GM12878 (cell line): ENCODE results near the gene INSIG2. TPM values are rescaled to one million over a fixed set of nuclear protein-coding genes. Genes with fewer than 3 reads are reported as not detected.

ENCODE experiments used
- ATAC-seq: fragments of 200-7000 bp; cut with Tn5 transposase; 3 replicates; pipeline ENCODE4 v1.9.1; 2020; ENCODE audit warnings: mild to moderate bottlenecking, moderate library complexity
- BruUV-seq: library from RNA; stranded (reverse); fragments of 400-500 nt; replicated peaks from 2 replicates; lab custom pipeline; 2021; lab: Mats Ljungman, UMichigan
- CTCF ChIA-PET: fragments of 300-600 bp; sonication (Branson Sonifier 250); formaldehyde crosslinking; extraction: SDS; loops from one replicate; lab custom pipeline; 2021; ENCODE audit warnings: inconsistent platforms; lab: Yijun Ruan, JAX
- POLR2A ChIA-PET: fragments of 350-600 bp; formaldehyde crosslinking; extraction: SDS; loops from one replicate; lab custom pipeline; 2021; ENCODE audit warnings: inconsistent platforms; lab: Charles Lee
- RAD21 ChIA-PET: fragments of 300-600 bp; sonication (Branson Sonifier 250); formaldehyde crosslinking; loops from one replicate; lab custom pipeline; 2023; ENCODE audit warnings: antibody characterized with exemption; ENCODE audit not compliant: unreplicated experiment; lab: Charles Lee
- SMC1A ChIA-PET: fragments of 300-600 bp; sonication (Branson Sonifier 250); formaldehyde crosslinking; loops from one replicate; lab custom pipeline; 2023; ENCODE audit not compliant: unreplicated experiment, uncharacterized antibody; lab: Charles Lee
- DNase-seq: peaks from one replicate; pipeline ENCODE4 v3.0.0-alpha.2; 2011; ENCODE audit warnings: low read depth, low spot score
- FAIRE-seq: peaks from 3 replicates; lab custom pipeline; 2011; peaks lifted over from hg19 to GRCh38; lab: Jason Lieb, UNC
- H2AFZ ChIP-seq: 2 replicates; pipeline ENCODE4 v1.6.0; 2011; ENCODE audit warnings: low read depth, low read length, control low read depth; ENCODE audit not compliant: control insufficient read depth
- H3K27ac ChIP-seq: 2 replicates; pipeline ENCODE4 v1.5.1; 2011; ENCODE audit warnings: control low read depth; ENCODE audit not compliant: control insufficient read depth, insufficient read depth
- H3K27me3 ChIP-seq, 2 experiments: replicated peaks in 1 of 2; 2 replicates each; pipeline versions ENCODE4 v1.6.0 to v1.6.1; 2011; ENCODE audit warnings: low read length in 1 of 2; ENCODE audit not compliant: control insufficient read depth in 2 of 2, insufficient read depth in 2 of 2
- H3K36me3 ChIP-seq, 2 experiments: 2 replicates each; pipeline ENCODE4 v1.5.1; 2011; ENCODE audit warnings: low read length in 1 of 2; ENCODE audit not compliant: control insufficient read depth in 2 of 2, insufficient read depth in 2 of 2
- H3K4me1 ChIP-seq: 2 replicates; pipeline ENCODE4 v1.6.1; 2011; ENCODE audit warnings: mild to moderate bottlenecking, low read length, moderate library complexity, mixed read lengths; ENCODE audit not compliant: control insufficient read depth, insufficient read depth
- H3K4me2 ChIP-seq: 2 replicates; pipeline ENCODE4 v1.6.0; 2011; ENCODE audit warnings: control low read depth; ENCODE audit not compliant: control insufficient read depth, insufficient read depth
- H3K4me3 ChIP-seq: fragments of 200-600 bp; sonication (generic); 2 replicates; pipeline ENCODE4 v1.5.1; 2016
- H3K79me2 ChIP-seq: 2 replicates; pipeline ENCODE4 v1.6.0; 2011; ENCODE audit warnings: low read length; ENCODE audit not compliant: control insufficient read depth, insufficient read depth
- H3K9ac ChIP-seq: 2 replicates; pipeline ENCODE4 v1.8.0; 2011; ENCODE audit warnings: low read length, control low read depth, mixed read lengths; ENCODE audit not compliant: control insufficient read depth, insufficient read depth
- H3K9me3 ChIP-seq: replicated peaks from 3 replicates; pipeline ENCODE4 v1.5.1; 2011; ENCODE audit warnings: mild to moderate bottlenecking, low read length; ENCODE audit not compliant: control insufficient read depth, insufficient read depth
- H4K20me1 ChIP-seq: 2 replicates; pipeline ENCODE4 v1.6.0; 2011; ENCODE audit not compliant: control insufficient read depth, insufficient read depth
- NR2C1 ChIP-seq: fragments of 450-650 bp; IDR thresholded peaks from 2 replicates; pipeline ENCODE4 v1.6.1; 2017; ENCODE audit warnings: antibody characterized with exemption, mild to moderate bottlenecking, moderate library complexity
- SPI1 ChIP-seq: IDR thresholded peaks from 2 replicates; pipeline ENCODE4 v1.6.1; 2011; ENCODE audit warnings: low read depth, mild to moderate bottlenecking, low read length, moderate library complexity, borderline replicate concordance; ENCODE audit not compliant: insufficient read depth
- WGBS: methylation state at CpG from one replicate; pipeline ENCODE4 v1.1.6; 2016; ENCODE audit warnings: low lambda C conversion rate; ENCODE audit not compliant: insufficient replicate concordance, insufficient coverage; ENCODE audit errors: missing lambda C conversion rate; 5-methylcytosine and 5-hydroxymethylcytosine counted together
- in situ Hi-C: fragments of 300-500 bp; cut with MboI; formaldehyde crosslinking; loops from 9 replicates; pipeline ENCODE4 v1.14.3; 2018; ENCODE audit warnings: mixed read lengths
- intact Hi-C: fragments of 100-400 bp; cut with micrococcal nuclease; formaldehyde crosslinking; loops from one replicate; pipeline ENCODE4 v1.14.2; 2022; ENCODE audit not compliant: unreplicated experiment
- polyA plus RNA-seq, 11 experiments: library from polyadenylated mRNA; depleted of rRNA in 4 of 11; unstranded in 6 of 11; stranded (reverse) in 5 of 11; fragments of >200 nt; fragmentation: Nextera tagmentation in 4 of 11; fragmentation: Illumina TruSeq in 1 of 11; extraction: Ambion mirVana in 4 of 11; extraction: Trizol in 1 of 11; gene quantifications; 1 replicate in 1 of 11; 2 replicates in 10 of 11; pipeline versions ENCODE4 v1.2.1 to v1.2.3, GENCODE V29; 2011 to 2016; ENCODE audit warnings: inconsistent platforms in 2 of 11, missing spikeins in 2 of 11, low read depth in 1 of 11
- total RNA-seq, 4 experiments: library from RNA; depleted of rRNA in 3 of 4; stranded (reverse); fragments of >200 nt in 3 of 4; fragmentation: Illumina TruSeq in 1 of 4; extraction: Trizol in 1 of 4; gene quantifications; 2 replicates each; pipeline versions ENCODE4 v1.2.1 to v1.2.3, GENCODE V29; 2013 to 2021
- TF ChIP-seq, protein P1 (sequence below): fragments of 150-350 bp; IDR thresholded peaks from 2 replicates; pipeline ENCODE4 v1.6.1; 2014; ENCODE audit warnings: mild to moderate bottlenecking, low read depth, low read length

Gene INSIG2
- total and polyA plus RNA-seq, 10 of the 15 experiments (the other 5 are each of a cell fraction or from before 2014, with no cell fraction given) = 4.9 to 92.7 (median 12.0) TPM

DNA sequence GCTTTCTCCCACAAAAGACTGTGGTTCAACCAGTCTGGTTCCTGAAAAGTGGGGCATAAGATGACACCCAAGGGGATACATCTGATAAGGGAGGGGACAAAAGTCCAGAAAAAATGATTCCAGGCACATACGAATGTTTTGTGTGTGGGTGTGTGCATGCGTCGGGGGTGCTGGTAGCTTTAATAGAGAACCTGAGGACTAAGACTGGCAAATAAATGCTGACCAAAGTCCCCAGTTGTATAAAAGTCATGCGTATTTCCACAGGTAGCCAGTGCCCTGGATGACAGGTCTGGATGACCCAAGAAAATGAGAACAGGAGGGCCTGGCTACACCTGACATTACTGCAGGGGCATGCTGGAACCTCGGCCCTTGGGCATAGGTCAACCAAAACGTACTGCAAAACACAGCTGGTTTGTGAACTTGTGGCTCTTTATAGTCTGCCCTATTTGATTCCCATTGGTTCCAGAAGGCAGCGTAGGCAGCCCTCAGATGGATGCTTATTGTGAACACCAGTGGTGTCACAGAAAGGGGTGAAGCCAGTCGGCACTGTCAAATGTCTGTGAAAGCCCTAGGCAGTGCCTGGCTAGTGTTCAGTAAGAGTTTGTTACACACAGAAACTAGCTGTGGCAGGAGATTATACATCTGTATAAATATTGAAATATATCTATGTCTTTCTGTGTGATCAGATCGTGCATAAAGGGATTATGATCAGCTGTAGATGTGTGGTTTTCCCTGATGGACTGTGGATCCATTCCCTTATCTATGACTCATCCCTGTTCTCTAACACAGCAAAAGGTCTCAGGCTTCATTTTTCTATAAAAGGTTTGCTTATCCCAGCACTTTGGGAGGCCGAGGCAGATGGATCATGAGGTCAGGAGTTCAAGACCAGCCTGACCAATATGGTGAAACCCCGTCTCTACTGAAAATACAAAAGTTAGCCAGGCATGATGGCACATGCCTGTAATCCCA, 58.3 kb downstream of the INSIG2 start:
- no peak overlapping the region for H3K4me2 ChIP-seq
- no peaks in the 10 kb centered on the region for H3K27me3 ChIP-seq
- H2AFZ ChIP-seq = no peak overlapping the region
- H4K20me1 ChIP-seq = no peaks in the 10 kb centered on the region
- no peak for DNase-seq
- no peak for FAIRE-seq
- in situ Hi-C loops = no loop called here
- no peaks in the 10 kb centered on the region for H3K79me2 ChIP-seq
- POLR2A ChIA-PET = interaction anchor here (0.6 to 0.9 kb wide), 3 partner anchors 14 to 41 kb away, joined by 3 read pairs; no protein-coding TSS in a partner anchor
- CTCF ChIA-PET = interaction anchor here (1.6 to 4.5 kb wide), 3 partner anchors 99 to 114 kb away, joined by 4 to 36 read pairs (median 5); no protein-coding TSS in a partner anchor
- intact Hi-C loops = loop anchor here (5.0 kb wide), 1 partner anchor 99 kb away; no protein-coding TSS in a partner anchor
- no peaks in the 10 kb centered on the region for H3K9me3 ChIP-seq
- no peak overlapping the region for H3K4me3 ChIP-seq
- H3K27ac ChIP-seq = no peak overlapping the region
- no peak for ATAC-seq
- 58% methylated on average over 11 of the region's 11 CpGs for WGBS
- SMC1A ChIA-PET = interaction anchor here (0.6 to 5.1 kb wide), 5 partner anchors 23 to 677 kb away, joined by 3 to 29 read pairs (median 5); no protein-coding TSS in a partner anchor
- H3K4me1 ChIP-seq = no peaks in the 10 kb centered on the region
- TF ChIP-seq SPI1 = no peak
- TF ChIP-seq, protein P1, sequence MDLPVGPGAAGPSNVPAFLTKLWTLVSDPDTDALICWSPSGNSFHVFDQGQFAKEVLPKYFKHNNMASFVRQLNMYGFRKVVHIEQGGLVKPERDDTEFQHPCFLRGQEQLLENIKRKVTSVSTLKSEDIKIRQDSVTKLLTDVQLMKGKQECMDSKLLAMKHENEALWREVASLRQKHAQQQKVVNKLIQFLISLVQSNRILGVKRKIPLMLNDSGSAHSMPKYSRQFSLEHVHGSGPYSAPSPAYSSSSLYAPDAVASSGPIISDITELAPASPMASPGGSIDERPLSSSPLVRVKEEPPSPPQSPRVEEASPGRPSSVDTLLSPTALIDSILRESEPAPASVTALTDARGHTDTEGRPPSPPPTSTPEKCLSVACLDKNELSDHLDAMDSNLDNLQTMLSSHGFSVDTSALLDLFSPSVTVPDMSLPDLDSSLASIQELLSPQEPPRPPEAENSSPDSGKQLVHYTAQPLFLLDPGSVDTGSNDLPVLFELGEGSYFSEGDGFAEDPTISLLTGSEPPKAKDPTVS = no peak
- no peak for TF ChIP-seq NR2C1
- BruUV-seq = no TSS peak
- RAD21 ChIA-PET = interaction anchor here (1.1 kb wide), 1 partner anchor 100 kb away, joined by 6 read pairs; no protein-coding TSS in a partner anchor
- no peaks in the 10 kb centered on the region for H3K36me3 ChIP-seq
- H3K9ac ChIP-seq = no peak overlapping the region
